GM19025 (cell line): Measurements from ENCODE around the gene SALL3.

ENCODE experiments used
- ATAC-seq: cut with Tn5 transposase; IDR thresholded peaks from one replicate; pipeline ENCODE4 v1.9.1; 2021; ENCODE audit warnings: mild to moderate bottlenecking, low read depth, moderate library complexity; ENCODE audit not compliant: unreplicated experiment

SALL3 gene

GRCh38 chr18:78998371-78999071 is 18.9 kb downstream of the SALL3 start:
- no peak for ATAC-seq

GRCh38 chr18:78999939-79000338 is 20.3 kb downstream of the SALL3 start:
- no peak for ATAC-seq

- ATAC-seq = no peak
Observed at GRCh38 chr18:79000997-79001396, 21.4 kb downstream of the SALL3 start.

- no peak for ATAC-seq
Observed at GRCh38 chr18:79005653-79006052, 26.0 kb downstream of the SALL3 start.

GRCh38 chr18:79006106-79006795 is 26.6 kb downstream of the SALL3 start:
- ATAC-seq = no peak

- ATAC-seq = no peak
Observed at GRCh38 chr18:79007440-79007839, 27.8 kb downstream of the SALL3 start.

GRCh38 chr18:79008356-79008940 is 28.8 kb downstream of the SALL3 start:
- no peak for ATAC-seq

- ATAC-seq = no peak
Observed at GRCh38 chr18:79010802-79011201, 31.2 kb downstream of the SALL3 start.

GRCh38 chr18:79011300-79011870 is 31.8 kb downstream of the SALL3 start:
- ATAC-seq = no peak

GRCh38 chr18:79013869-79014268 is 34.3 kb downstream of the SALL3 start:
- ATAC-seq = no peak

- no peak for ATAC-seq
Observed at GRCh38 chr18:79018911-79019310, 39.3 kb downstream of the SALL3 start.

- ATAC-seq = no peak
Observed at GRCh38 chr18:79019881-79020280, 40.3 kb downstream of the SALL3 start.

- no peak for ATAC-seq
Observed at GRCh38 chr18:79022603-79023002, 43.0 kb downstream of the SALL3 start.

- no peak for ATAC-seq
Observed at GRCh38 chr18:79026491-79026890, 46.9 kb downstream of the SALL3 start.

GRCh38 chr18:79030680-79031079 is 51.1 kb downstream of the SALL3 start:
- no peak for ATAC-seq

GRCh38 chr18:79042276-79042675 is 62.7 kb downstream of the SALL3 start:
- no peak for ATAC-seq

- no peak for ATAC-seq
Observed at GRCh38 chr18:79043288-79043687, 63.7 kb downstream of the SALL3 start.

GRCh38 chr18:79046522-79046921 is 66.9 kb downstream of the SALL3 start:
- no peak for ATAC-seq

- no peak for ATAC-seq
Observed at GRCh38 chr18:79047556-79048244, 68.1 kb downstream of the SALL3 start.

- ATAC-seq = no peak
Observed at GRCh38 chr18:79048245-79048632, 68.6 kb downstream of the SALL3 start.

- no peak for ATAC-seq
Observed at GRCh38 chr18:79049506-79049905, 69.9 kb downstream of the SALL3 start.
